GM23248 (cell line): Measurements from ENCODE around the gene CMIP. TPM values are rescaled to one million over a fixed set of nuclear protein-coding genes. Genes with fewer than 3 reads are reported as not detected.

Experiments used
- DNase-seq: peaks from one replicate; pipeline ENCODE4 v3.0.0-alpha.2; 2015
- H2AFZ ChIP-seq: fragments of 200-600 bp; sonication (generic); 2 replicates; pipeline ENCODE4 v1.6.1; 2016; ENCODE audit warnings: antibody characterized with exemption
- H3F3A ChIP-seq: fragments of 200-600 bp; sonication (generic); 2 replicates; pipeline ENCODE4 v1.6.1; 2016; ENCODE audit warnings: mild to moderate bottlenecking, antibody characterized with exemption, mixed run types; ENCODE audit not compliant: insufficient read depth
- H3K27ac ChIP-seq: fragments of 200-600 bp; sonication (generic); 2 replicates; pipeline ENCODE4 v1.5.1; 2016; ENCODE audit warnings: mild to moderate bottlenecking
- H3K27me3 ChIP-seq: fragments of 200-600 bp; sonication (generic); replicated peaks from 2 replicates; pipeline ENCODE4 v1.6.1; 2016; ENCODE audit warnings: mild to moderate bottlenecking; ENCODE audit not compliant: insufficient read depth
- H3K36me3 ChIP-seq: fragments of 200-600 bp; sonication (generic); 2 replicates; pipeline ENCODE4 v1.6.1; 2016; ENCODE audit warnings: low read depth, mild to moderate bottlenecking
- H3K4me1 ChIP-seq: fragments of 200-600 bp; sonication (generic); 2 replicates; pipeline ENCODE4 v1.6.1; 2016; ENCODE audit warnings: mild to moderate bottlenecking; ENCODE audit not compliant: insufficient read depth
- H3K4me2 ChIP-seq: fragments of 200-600 bp; sonication (generic); one replicate; pipeline ENCODE4 v1.6.1; 2016; ENCODE audit warnings: mild to moderate bottlenecking; ENCODE audit not compliant: unreplicated experiment
- H3K4me3 ChIP-seq: fragments of 200-600 bp; sonication (generic); 2 replicates; pipeline ENCODE4 v1.5.1; 2016; ENCODE audit warnings: mild to moderate bottlenecking
- H3K79me2 ChIP-seq: fragments of 200-600 bp; sonication (generic); 2 replicates; pipeline ENCODE4 v1.6.1; 2016; ENCODE audit warnings: mild to moderate bottlenecking; ENCODE audit not compliant: insufficient read depth
- H3K9ac ChIP-seq: fragments of 200-600 bp; sonication (generic); 2 replicates; pipeline ENCODE4 v1.6.1; 2016; ENCODE audit warnings: mild to moderate bottlenecking
- H3K9me2 ChIP-seq: fragments of 200-600 bp; sonication (generic); 2 replicates; pipeline ENCODE4 v1.6.1; 2016; ENCODE audit warnings: mixed run types, mild to moderate bottlenecking, moderate library complexity; ENCODE audit not compliant: insufficient read depth
- H3K9me3 ChIP-seq: fragments of 200-600 bp; sonication (generic); one replicate; pipeline ENCODE4 v1.6.1; 2017; ENCODE audit warnings: low read depth
- H4K20me1 ChIP-seq: fragments of 200-600 bp; sonication (generic); 2 replicates; pipeline ENCODE4 v1.6.0; 2016; ENCODE audit not compliant: insufficient read depth
- EZH2 ChIP-seq: fragments of 200-600 bp; sonication (generic); IDR thresholded peaks from 2 replicates; pipeline ENCODE4 v1.6.1; 2018; ENCODE audit warnings: antibody characterized with exemption, mild to moderate bottlenecking; ENCODE audit not compliant: insufficient read depth, poor library complexity, severe bottlenecking
- EZH2phosphoT487 ChIP-seq: fragments of 200-600 bp; sonication (generic); IDR thresholded peaks from 2 replicates; pipeline ENCODE4 v1.6.1; 2018; ENCODE audit warnings: antibody characterized with exemption, moderate library complexity, mild to moderate bottlenecking, low read depth; ENCODE audit not compliant: insufficient read depth
- WGBS, 2 experiments: methylation state at CpG; one replicate each; pipeline ENCODE4 v1.1.6; 2015 to 2017; ENCODE audit warnings: low lambda C conversion rate in 2 of 2, low coverage in 1 of 2; ENCODE audit errors: missing lambda C conversion rate in 2 of 2; 5-methylcytosine and 5-hydroxymethylcytosine counted together
- in situ Hi-C: fragments of 300-500 bp; cut with MboI; formaldehyde crosslinking; loops from 2 replicates; pipeline ENCODE4 v1.15.0; 2020
- polyA plus RNA-seq: library from polyadenylated mRNA; unstranded; fragments of >200 nt; fragmentation: Nextera tagmentation; extraction: Ambion mirVana; gene quantifications from 2 replicates; pipeline ENCODE4 v1.2.1, GENCODE V29; 2016
- total RNA-seq: library from RNA; depleted of rRNA; stranded (reverse); fragments of >200 nt; shearing (Covaris generic); gene quantifications from 2 replicates; pipeline ENCODE4 v1.2.3, GENCODE V29; 2014

The CMIP gene
- total and polyA plus RNA-seq, 2 experiments from 2014 or later, result 1.5 to 9.5 TPM

GRCh38 chr16:81511371-81511770 is 66.8 kb downstream of the CMIP start:
- H3K27ac ChIP-seq, result peak overlapping the region; percentile 72
- WGBS, 2 experiments, result 63 to 66% methylated on average over 5 of the region's 5 CpGs
- no peak for TF ChIP-seq EZH2phosphoT487
- no peak for TF ChIP-seq EZH2
- in situ Hi-C loops, result no loop called here
- no peaks in the 10 kb centered on the region for H3K36me3 ChIP-seq
- H3K9ac ChIP-seq, result no peak overlapping the region
- no peaks in the 10 kb centered on the region for H3K27me3 ChIP-seq
- DNase-seq, result peak; percentile 79
- H3F3A ChIP-seq, result peaks cover 16% of the 10 kb centered on the region
- no peak overlapping the region for H2AFZ ChIP-seq
- H3K9me3 ChIP-seq, result no peaks in the 10 kb centered on the region
- H3K4me1 ChIP-seq, result peaks cover 19% of the 10 kb centered on the region
- peaks cover 93% of the 10 kb centered on the region for H3K79me2 ChIP-seq
- H3K4me2 ChIP-seq, result peak overlapping the region; percentile 57
- H3K9me2 ChIP-seq, result no peaks in the 10 kb centered on the region
- H4K20me1 ChIP-seq, result no peaks in the 10 kb centered on the region
- no peak overlapping the region for H3K4me3 ChIP-seq

GRCh38 chr16:81513204-81514040 is 68.8 kb downstream of the CMIP start:
- in situ Hi-C loops, result no loop called here
- H3K9ac ChIP-seq, result no peak overlapping the region
- H3K9me2 ChIP-seq, result no peaks in the 10 kb centered on the region
- H3K4me3 ChIP-seq, result no peak overlapping the region
- peak; percentile 35 for DNase-seq
- no peaks in the 10 kb centered on the region for H3K9me3 ChIP-seq
- TF ChIP-seq EZH2phosphoT487 (no peak), EZH2 (no peak)
- no peaks in the 10 kb centered on the region for H3K27me3 ChIP-seq
- peaks cover 87% of the 10 kb centered on the region for H3K79me2 ChIP-seq
- peaks cover 16% of the 10 kb centered on the region for H3F3A ChIP-seq
- no peak overlapping the region for H3K27ac ChIP-seq
- H4K20me1 ChIP-seq, result no peaks in the 10 kb centered on the region
- 58 to 66% methylated on average over 21 of the region's 21 CpGs for WGBS, 2 experiments
- H3K4me2 ChIP-seq, result no peak overlapping the region
- H2AFZ ChIP-seq, result no peak overlapping the region
- no peaks in the 10 kb centered on the region for H3K36me3 ChIP-seq
- H3K4me1 ChIP-seq, result peaks cover 30% of the 10 kb centered on the region

GRCh38 chr16:81514041-81514559 is 69.5 kb downstream of the CMIP start:
- H3K4me2 ChIP-seq, result no peak overlapping the region
- H3K4me3 ChIP-seq, result no peak overlapping the region
- peaks cover 32% of the 10 kb centered on the region for H3K4me1 ChIP-seq
- H4K20me1 ChIP-seq, result no peaks in the 10 kb centered on the region; the same call in 1 of the 2 replicates
- no peaks in the 10 kb centered on the region for H3K27me3 ChIP-seq
- no peak overlapping the region for H3K27ac ChIP-seq
- no peak overlapping the region for H2AFZ ChIP-seq
- WGBS, 2 experiments, result 98 to 99% methylated on average over 6 to 7 of the region's 7 CpGs
- H3K79me2 ChIP-seq, result peaks cover 86% of the 10 kb centered on the region
- H3K36me3 ChIP-seq, result no peaks in the 10 kb centered on the region
- no peak for DNase-seq
- in situ Hi-C loops, result no loop called here
- no peak overlapping the region for H3K9ac ChIP-seq
- H3K9me2 ChIP-seq, result no peaks in the 10 kb centered on the region
- H3F3A ChIP-seq, result peaks cover 16% of the 10 kb centered on the region
- H3K9me3 ChIP-seq, result no peaks in the 10 kb centered on the region
- TF ChIP-seq EZH2phosphoT487, result no peak
- TF ChIP-seq EZH2, result no peak

- Histone ChIP-seq H3K79me2 (peaks cover 85% of the 10 kb centered on the region), H3F3A (peaks cover 16% of the 10 kb centered on the region)
- in situ Hi-C loops, result no loop called here
These were observed 70.1 kb downstream of the CMIP start for GRCh38 chr16:81514568-81515258.

More at GRCh38 chr16:81514568-81515258, 70.1 kb downstream of the CMIP start:
- Histone ChIP-seq H3K9me3 (no peaks in the 10 kb centered on the region), H3K4me2 (no peak overlapping the region), H4K20me1 (no peaks in the 10 kb centered on the region; the same call in 1 of the 2 replicates), H3K27me3 (no peaks in the 10 kb centered on the region), H3K4me3 (no peak overlapping the region), H3K9ac (no peak overlapping the region), H3K36me3 (no peaks in the 10 kb centered on the region), H3K4me1 (peaks cover 32% of the 10 kb centered on the region), H3K27ac (no peak overlapping the region), H2AFZ (no peak overlapping the region), H3K9me2 (no peaks in the 10 kb centered on the region)
- no peak for DNase-seq
- WGBS, 2 experiments, result 93% methylated on average over 15 of the region's 15 CpGs
- TF ChIP-seq EZH2 (no peak), EZH2phosphoT487 (no peak)
